ENCODE data around the gene CUL3. TPM values are rescaled to one million over a fixed set of nuclear protein-coding genes. Genes with fewer than 3 reads are reported as not detected.

CUL3 gene
- total RNA-seq, 1 experiment from 2014 or later = 114 TPM

GRCh38 chr2:224579411-224579810, 5.8 kb downstream of the CUL3 start:
- Histone ChIP-seq H3K4me2 (ENCODE audit: insufficient read depth, insufficient read length, low read length) (no peak overlapping the region), H3T11ph (ENCODE audit: low read length) (peak overlapping the region; percentile 26), H2AFZ (ENCODE audit: low read length) (no peak overlapping the region), H3K27ac (ENCODE audit: insufficient read length, low read depth, low read length) (no peak overlapping the region), H4K5ac (ENCODE audit: insufficient read length, low read depth, low read length) (no peak overlapping the region), H3K9me3 (ENCODE audit: control insufficient read depth, low read depth, low read length) (no peaks in the 10 kb centered on the region), H2BK15ac (ENCODE audit: low read depth, low read length) (no peak overlapping the region), H3K23me2 (ENCODE audit: insufficient read length, low read depth, low read length, poor library complexity, severe bottlenecking) (peaks cover 3% of the 10 kb centered on the region), H4K8ac (replicated peaks; ENCODE audit: insufficient read length, low read depth, low read length) (no peak overlapping the region), H3K9ac (ENCODE audit: extremely low read depth, insufficient read length, low read length) (no peak overlapping the region), H3K18ac (ENCODE audit: insufficient read length, low read depth, low read length) (no peak overlapping the region), H4K91ac (ENCODE audit: insufficient read length, low read depth, low read length) (no peak overlapping the region), H3K56ac (ENCODE audit: insufficient read length, low read depth, low read length) (no peak overlapping the region), H3K79me2 (ENCODE audit: insufficient read depth, low read length) (peaks cover 51% of the 10 kb centered on the region), H2BK20ac (ENCODE audit: low read depth, low read length, poor library complexity, severe bottlenecking) (no peak overlapping the region), H3K4ac (ENCODE audit: low read depth, low read length) (no peak overlapping the region), H3K4me1 (ENCODE audit: insufficient read depth, low read length) (peaks cover 8% of the 10 kb centered on the region; the same call in 1 of the 2 replicates), H2BK12ac (ENCODE audit: insufficient read length, low read depth, low read length) (no peak overlapping the region), H2BK5ac (ENCODE audit: insufficient read length, low read length) (no peak overlapping the region), H3K27me3 (ENCODE audit: insufficient read depth, low read length) (no peaks in the 10 kb centered on the region), H3K23ac (ENCODE audit: insufficient read length, low read depth, low read length) (no peak overlapping the region), H3K14ac (ENCODE audit: insufficient read depth, low read length) (no peak overlapping the region), H2AK5ac (ENCODE audit: insufficient read length, low read length) (no peak overlapping the region), H2BK120ac (ENCODE audit: low read depth, low read length, poor library complexity, severe bottlenecking) (no peak overlapping the region), H4K20me1 (ENCODE audit: control insufficient read depth, insufficient read depth, insufficient read length) (no peaks in the 10 kb centered on the region), H3K79me1 (ENCODE audit: insufficient read depth, low read depth, low read length, poor library complexity, severe bottlenecking) (peaks cover 2% of the 10 kb centered on the region)
- H3K4me1 Mint-ChIP-seq = peaks cover 58 to 60% of the 10 kb centered on the region in 2 experiments
- WGBS (ENCODE audit: extremely low coverage, insufficient read length, low lambda C conversion rate) = no CpG with 5 or more reads among the region's 2 CpGs
- TF ChIP-seq, protein P1, sequence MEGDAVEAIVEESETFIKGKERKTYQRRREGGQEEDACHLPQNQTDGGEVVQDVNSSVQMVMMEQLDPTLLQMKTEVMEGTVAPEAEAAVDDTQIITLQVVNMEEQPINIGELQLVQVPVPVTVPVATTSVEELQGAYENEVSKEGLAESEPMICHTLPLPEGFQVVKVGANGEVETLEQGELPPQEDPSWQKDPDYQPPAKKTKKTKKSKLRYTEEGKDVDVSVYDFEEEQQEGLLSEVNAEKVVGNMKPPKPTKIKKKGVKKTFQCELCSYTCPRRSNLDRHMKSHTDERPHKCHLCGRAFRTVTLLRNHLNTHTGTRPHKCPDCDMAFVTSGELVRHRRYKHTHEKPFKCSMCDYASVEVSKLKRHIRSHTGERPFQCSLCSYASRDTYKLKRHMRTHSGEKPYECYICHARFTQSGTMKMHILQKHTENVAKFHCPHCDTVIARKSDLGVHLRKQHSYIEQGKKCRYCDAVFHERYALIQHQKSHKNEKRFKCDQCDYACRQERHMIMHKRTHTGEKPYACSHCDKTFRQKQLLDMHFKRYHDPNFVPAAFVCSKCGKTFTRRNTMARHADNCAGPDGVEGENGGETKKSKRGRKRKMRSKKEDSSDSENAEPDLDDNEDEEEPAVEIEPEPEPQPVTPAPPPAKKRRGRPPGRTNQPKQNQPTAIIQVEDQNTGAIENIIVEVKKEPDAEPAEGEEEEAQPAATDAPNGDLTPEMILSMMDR (conservative IDR thresholded peaks at IDR 0.05) = no peak
- H3K9me3 Mint-ChIP-seq = no peaks in the 10 kb centered on the region
- DNase-seq = no peak
- no peak overlapping the region for H3K4me3 Mint-ChIP-seq
- no peaks in the 10 kb centered on the region for H3K27me3 Mint-ChIP-seq (ENCODE audit: low read depth)
- peaks cover 6 to 15% (median 9%) of the 10 kb centered on the region in 3 experiments; a peak in 6 of 7 replicates for H3K36me3 Mint-ChIP-seq (ENCODE audit: insufficient read depth in 1 of 3, low read depth in 3 of 3)
- peak overlapping the region in 1 of 3 experiments; percentile 82; a peak in 2 of 7 replicates for H3K27ac Mint-ChIP-seq

Measured in H9 (cell line).